ENCODE measurements around the gene UGT3A2. TPM values are rescaled to one million over a fixed set of nuclear protein-coding genes. Genes with fewer than 3 reads are reported as not detected.

The UGT3A2 gene
- total and polyA plus RNA-seq, 2 of the 4 experiments (the other 2 are of a cell fraction) = not detected

DNA sequence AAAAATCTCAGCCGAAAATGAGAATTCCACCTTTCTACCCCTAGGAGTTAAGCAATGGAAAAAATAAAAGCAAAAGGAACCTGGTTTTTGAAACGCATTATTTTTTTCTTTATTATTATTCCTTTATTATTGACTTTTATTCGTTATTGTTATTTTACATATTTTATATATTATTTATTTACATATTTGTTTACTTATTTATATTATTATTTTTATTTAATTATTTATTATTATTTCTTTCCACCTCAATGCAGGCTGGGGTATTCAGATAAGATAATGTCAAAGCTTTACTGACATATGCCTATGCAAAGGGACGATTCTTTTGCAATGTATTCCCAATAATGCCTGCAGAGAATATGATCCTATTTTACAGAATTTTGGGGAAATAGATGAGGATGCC, 16.7 kb downstream of the UGT3A2 start:
- ATAC-seq (ENCODE audit: low read depth) (no peak), DNase-seq (no peak)
- Histone ChIP-seq H3K27me3 (ENCODE audit: control insufficient read depth, insufficient read depth, low read length) (no peaks in the 10 kb centered on the region), H3K23ac (ENCODE audit: low read depth, low read length) (no peak overlapping the region), H2BK20ac (ENCODE audit: low read depth, low read length) (no peak overlapping the region), H3K4me2 (ENCODE audit: low read depth, low read length) (no peak overlapping the region), H3K9ac (ENCODE audit: low read depth, low read length) (no peak overlapping the region), H3K79me1 (ENCODE audit: low read depth in 1 of 2, low read length in 2 of 2) (no peaks in the 10 kb centered on the region), H2AK9ac (replicated peaks; ENCODE audit: low read depth, low read length, poor library complexity) (no peak overlapping the region), H4K91ac (ENCODE audit: insufficient read depth, low read depth, low read length) (no peak overlapping the region), H2BK120ac (ENCODE audit: low read depth, low read length) (no peak overlapping the region), H3K9me1 (ENCODE audit: insufficient read depth, low read length) (no peaks in the 10 kb centered on the region), H2AFZ (replicated peaks; ENCODE audit: low read length, poor library complexity) (no peak overlapping the region), H3K4me3 (ENCODE audit: insufficient read depth, low read depth, low read length) (no peak overlapping the region), H3K56ac (ENCODE audit: extremely low read depth, insufficient read depth, low read length) (no peak overlapping the region), H2AK5ac (ENCODE audit: low read depth, low read length) (no peak overlapping the region), H4K8ac (ENCODE audit: low read depth in 2 of 2, low read length in 2 of 2) (no peak overlapping the region), H3K18ac (ENCODE audit: low read depth, low read length) (no peak overlapping the region), H2BK15ac (ENCODE audit: low read depth, low read length) (no peak overlapping the region), H3K9me3 (ENCODE audit: control insufficient read depth, insufficient read depth, low read length) (no peaks in the 10 kb centered on the region), H3K36me3 (ENCODE audit: control insufficient read depth, insufficient read depth, low read length) (no peaks in the 10 kb centered on the region), H3K4ac (ENCODE audit: low read depth, low read length) (no peak overlapping the region), H3K27ac (ENCODE audit: insufficient read depth, low read length) (no peak overlapping the region), H2BK5ac (ENCODE audit: low read depth, low read length, poor library complexity, severe bottlenecking) (no peak overlapping the region), H4K20me1 (ENCODE audit: insufficient read depth, low read length) (no peaks in the 10 kb centered on the region), H4K5ac (ENCODE audit: low read depth, low read length) (no peak overlapping the region), H3K4me1 (ENCODE audit: control insufficient read depth, insufficient read depth, low read length) (no peaks in the 10 kb centered on the region), H3K14ac (replicated peaks; ENCODE audit: low read depth, low read length) (no peak overlapping the region)
- intact Hi-C loops (cut with micrococcal nuclease) = no loop called here
- TF ChIP-seq RCOR1 (IDR thresholded peaks at IDR 0.05; ENCODE audit: insufficient replicate concordance, low read length) (no peak), RFX5 (IDR thresholded peaks at IDR 0.05; ENCODE audit: low read depth, low read length) (no peak), FOS (IDR thresholded peaks at IDR 0.05; ENCODE audit: low read depth, low read length) (no peak), POLR2A (IDR thresholded peaks at IDR 0.05; ENCODE audit: low read depth, low read length) (no peak)
- ChIA-PET CTCF (interaction anchor here (1.2 kb wide), 1 partner anchor 104 kb away, joined by 3 read pairs; no protein-coding TSS in a partner anchor), POLR2A (ENCODE audit: unreplicated experiment) (no interaction called here)
- in situ Hi-C loops (cut with MboI; ENCODE audit: low sequenced_read_pairs) = no loop called here
- dilution Hi-C loops (cut with HindIII; ENCODE audit: low sequenced_read_pairs, unreplicated experiment) = no loop called here
- no TSS peak for BruUV-seq (replicated peaks)
- no CpG with 5 or more reads among the region's 4 CpGs for WGBS, 2 experiments (ENCODE audit: extremely low coverage in 2 of 2, insufficient read length in 1 of 2)
